Fibroblast of villous mesenchyme (primary cell): ENCODE results near the gene CDSN. TPM values are rescaled to one million over a fixed set of nuclear protein-coding genes. Genes with fewer than 3 reads are reported as not detected.

Experiments used
- DNase-seq: peaks from one replicate; pipeline ENCODE4 v3.0.0-alpha.2; 2010; ENCODE audit warnings: low read depth
- H3K4me3 ChIP-seq: 2 replicates; pipeline ENCODE4 v1.5.1; 2011; ENCODE audit warnings: low read depth, mild to moderate bottlenecking, low read length
- total RNA-seq: library from RNA; depleted of rRNA; stranded (reverse); fragments of >200 nt; gene quantifications from 2 replicates; pipeline ENCODE4 v1.2.3, GENCODE V29; 2012
- TF ChIP-seq, protein P1 (sequence below): IDR thresholded peaks from 2 replicates; pipeline ENCODE4 v1.5.1; 2012; ENCODE audit warnings: low read depth, mild to moderate bottlenecking, low read length; ENCODE audit not compliant: insufficient read depth

The CDSN gene
- total RNA-seq, 1 donor = not detected

- H3K4me3 ChIP-seq = no peak overlapping the region
- TF ChIP-seq, protein P1, sequence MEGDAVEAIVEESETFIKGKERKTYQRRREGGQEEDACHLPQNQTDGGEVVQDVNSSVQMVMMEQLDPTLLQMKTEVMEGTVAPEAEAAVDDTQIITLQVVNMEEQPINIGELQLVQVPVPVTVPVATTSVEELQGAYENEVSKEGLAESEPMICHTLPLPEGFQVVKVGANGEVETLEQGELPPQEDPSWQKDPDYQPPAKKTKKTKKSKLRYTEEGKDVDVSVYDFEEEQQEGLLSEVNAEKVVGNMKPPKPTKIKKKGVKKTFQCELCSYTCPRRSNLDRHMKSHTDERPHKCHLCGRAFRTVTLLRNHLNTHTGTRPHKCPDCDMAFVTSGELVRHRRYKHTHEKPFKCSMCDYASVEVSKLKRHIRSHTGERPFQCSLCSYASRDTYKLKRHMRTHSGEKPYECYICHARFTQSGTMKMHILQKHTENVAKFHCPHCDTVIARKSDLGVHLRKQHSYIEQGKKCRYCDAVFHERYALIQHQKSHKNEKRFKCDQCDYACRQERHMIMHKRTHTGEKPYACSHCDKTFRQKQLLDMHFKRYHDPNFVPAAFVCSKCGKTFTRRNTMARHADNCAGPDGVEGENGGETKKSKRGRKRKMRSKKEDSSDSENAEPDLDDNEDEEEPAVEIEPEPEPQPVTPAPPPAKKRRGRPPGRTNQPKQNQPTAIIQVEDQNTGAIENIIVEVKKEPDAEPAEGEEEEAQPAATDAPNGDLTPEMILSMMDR = no peak
- peak; percentile 63 for DNase-seq
These were observed 5.5 kb upstream of the CDSN start for GRCh38 chr6:31125586-31126363.

DNA sequence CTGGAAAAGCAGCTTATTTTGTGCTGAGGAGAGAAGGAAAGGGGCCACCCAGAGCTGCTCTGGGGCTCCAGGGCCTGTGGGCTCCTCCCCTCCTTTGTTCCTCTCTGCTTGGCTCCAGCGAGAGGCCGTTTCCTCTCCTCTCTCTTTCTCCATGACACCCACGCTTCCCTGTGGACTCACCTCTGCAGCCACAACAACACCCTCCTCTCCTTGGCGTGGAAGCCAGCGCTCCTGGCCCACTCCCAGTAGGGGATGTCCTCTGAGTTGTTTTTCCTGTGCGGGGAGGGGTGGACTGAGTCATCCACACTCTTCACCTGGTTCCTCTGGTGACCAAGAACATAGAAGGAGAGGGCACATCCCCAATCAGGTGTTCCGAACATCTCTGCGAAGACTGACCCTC, 4.9 kb upstream of the CDSN start:
- TF ChIP-seq, protein P1 = no peak
- H3K4me3 ChIP-seq = no peak overlapping the region
- no peak for DNase-seq

DNA sequence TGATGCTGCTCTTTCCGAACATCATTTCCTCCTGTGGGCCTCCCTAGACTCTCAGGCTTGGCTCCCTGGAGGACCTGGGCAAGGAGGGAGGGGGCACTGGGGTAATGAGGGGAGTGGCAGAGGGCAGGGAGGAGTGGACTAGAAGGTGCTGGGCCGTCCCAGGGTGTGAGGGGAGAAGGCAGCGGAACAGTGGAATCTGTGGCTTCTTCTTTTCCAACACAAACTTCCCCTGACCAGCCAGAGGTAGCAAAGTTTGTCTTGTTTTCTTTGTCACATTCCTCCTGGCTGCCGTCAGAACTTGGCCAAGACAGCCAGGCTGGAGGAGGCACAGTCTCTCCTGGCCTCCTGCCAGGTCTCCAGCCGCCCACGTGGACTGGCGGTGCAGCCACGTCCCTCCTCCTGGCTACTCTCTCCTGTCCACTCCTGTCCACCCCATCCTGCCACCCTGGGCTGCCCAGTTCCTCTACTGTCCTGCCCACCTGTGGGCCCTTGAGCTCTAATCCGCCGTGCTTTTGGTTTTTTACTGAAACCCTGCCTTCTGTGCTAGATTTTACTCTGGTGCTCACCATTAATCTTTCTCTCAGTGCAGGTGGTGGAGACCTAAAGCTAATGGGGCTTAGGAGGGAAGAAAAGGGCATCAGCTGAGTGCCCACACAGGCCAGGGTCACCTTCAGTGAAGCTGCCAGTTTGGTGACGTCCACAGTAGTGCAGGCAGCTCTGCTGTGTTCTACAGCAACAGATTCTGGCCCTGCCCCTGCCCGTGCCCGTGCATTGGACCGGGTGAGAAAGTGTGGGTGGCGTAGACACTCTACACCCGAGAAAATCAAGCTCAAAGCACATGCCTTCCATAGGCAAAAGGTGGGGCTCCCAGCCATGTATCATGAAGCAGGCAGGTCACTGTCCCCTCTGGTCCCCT, 2.8 kb upstream of the CDSN start:
- DNase-seq = peak; percentile 92
- TF ChIP-seq, protein P1 = no peak
- H3K4me3 ChIP-seq = no peak overlapping the region

DNA sequence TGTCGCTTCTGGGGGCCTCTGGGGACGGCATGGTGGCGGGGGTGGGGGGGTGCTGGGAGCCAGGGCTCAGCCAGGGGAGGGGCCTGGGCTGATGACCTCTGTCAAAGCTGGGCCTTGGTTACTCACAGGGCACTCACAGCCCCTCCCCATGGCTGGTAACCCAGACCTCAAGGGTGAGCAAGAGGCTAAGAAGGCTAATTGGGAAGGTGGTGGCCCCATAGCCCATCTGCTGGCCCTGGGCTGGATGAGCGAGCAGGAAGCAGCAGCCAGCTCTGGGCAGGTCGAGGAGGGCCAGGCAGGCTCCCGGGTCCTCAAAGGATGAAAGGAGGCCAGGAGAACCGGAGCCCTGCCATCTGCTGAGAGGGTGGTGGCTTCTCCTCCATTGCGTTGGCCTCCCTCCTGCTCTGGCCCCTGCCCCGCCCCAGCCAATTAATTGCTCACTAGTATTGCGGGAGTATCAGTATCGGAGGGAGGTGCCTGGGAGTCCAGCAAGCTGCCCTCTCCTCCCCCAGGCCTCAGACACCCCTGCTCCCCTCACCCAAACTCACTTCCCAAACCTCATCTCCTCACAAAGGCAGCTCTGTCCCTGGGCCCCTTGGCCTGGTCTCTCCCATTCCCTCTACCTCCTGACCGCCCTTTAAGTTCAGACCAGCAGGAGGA, 1.0 kb upstream of the CDSN start:
- TF ChIP-seq, protein P1 = no peak
- DNase-seq = no peak
- no peak overlapping the region for H3K4me3 ChIP-seq

DNA sequence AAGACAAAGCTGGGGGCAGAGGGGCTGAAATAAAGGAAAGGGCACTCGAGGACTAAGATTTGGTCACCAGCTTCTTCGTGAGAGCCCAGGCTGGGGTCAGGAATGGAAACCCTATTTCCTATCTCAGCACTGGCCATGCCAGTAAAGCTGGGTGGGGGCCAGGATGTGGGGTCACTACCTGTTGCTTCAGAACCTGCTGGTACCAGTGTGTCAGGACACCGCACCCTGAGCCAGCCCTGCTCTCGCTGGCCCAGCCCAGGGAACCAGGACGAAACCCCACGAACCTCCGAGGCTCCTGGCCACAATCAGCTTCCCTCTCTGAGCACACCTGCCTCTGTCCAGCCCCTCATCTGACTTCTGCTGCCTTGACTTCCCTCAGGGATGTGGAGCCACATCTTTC, 2.1 kb downstream of the CDSN start:
- H3K4me3 ChIP-seq = no peak overlapping the region
- TF ChIP-seq, protein P1 = no peak
- DNase-seq = no peak

DNA sequence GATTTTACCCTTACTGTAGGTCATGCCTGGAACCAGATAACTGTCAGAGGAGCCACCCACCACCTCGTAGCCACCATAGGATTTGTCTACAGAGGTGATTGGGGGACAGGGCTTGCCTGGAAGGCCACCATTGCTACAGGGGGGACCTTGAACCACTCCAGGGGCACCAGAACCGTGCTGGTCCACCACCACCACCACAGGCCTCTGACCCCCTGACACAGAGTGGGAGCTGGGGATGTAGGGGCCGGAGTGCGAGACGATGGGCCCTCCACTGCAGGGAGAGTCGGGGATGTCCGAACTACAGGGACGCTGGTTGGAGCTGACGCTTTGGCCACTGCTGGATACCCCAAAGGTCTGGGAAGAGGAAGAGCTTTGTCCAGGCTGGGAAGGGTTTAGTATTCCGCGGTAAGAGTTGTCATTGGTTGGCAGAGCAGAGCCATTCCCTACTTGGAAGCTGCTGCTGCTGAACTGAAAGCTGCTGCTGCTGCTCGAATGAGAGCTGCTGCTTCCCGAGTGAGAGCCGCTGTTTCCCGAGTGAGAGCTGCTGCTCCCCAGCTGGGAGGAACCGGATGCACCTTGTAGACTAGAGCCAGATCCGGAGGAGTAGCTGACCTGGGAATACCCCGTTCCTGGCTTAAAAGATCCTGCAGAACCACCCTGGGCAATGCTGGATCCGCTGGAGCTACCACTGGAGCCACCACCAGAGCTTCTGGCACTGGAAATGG, 3.4 kb downstream of the CDSN start:
- DNase-seq = peak; percentile 25
- peak overlapping the region; percentile 12 for H3K4me3 ChIP-seq
- TF ChIP-seq, protein P1 = no peak
